Measurements from ENCODE around the gene SPATA6L.
"Not testable (repeated sequence)": the region's sequence is repeated elsewhere in the genome, so short reads cannot be mapped to it uniquely, and the experiment has no call there.

The SPATA6L gene

DNA sequence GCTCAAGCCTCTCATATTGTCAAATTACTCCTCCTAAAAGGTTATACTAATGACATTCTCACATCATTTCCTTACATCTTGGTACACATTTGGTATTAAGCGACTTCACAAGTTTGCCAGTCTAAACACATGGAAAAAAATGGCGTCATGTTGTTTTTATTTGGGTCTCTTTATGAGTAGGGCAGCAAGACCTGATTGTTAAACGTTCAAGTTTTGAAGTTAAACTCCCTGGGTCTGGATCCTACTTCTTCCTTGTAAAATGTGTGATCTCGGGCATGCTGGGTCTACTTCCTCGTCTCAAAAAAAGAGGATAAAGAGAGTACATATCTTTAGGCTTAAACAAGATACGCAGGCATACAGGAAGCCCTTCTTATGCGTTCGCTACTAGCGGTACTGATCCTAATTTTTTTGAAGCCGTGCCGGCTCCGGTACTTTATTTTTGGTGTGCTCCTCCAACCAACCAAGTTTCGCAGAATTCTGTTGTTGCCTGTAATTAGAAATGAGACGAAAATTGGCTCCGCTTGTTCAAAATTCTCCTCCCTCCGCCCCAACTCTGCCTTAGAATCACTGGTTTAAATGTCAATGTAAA, 12.5 kb upstream of the SPATA6L start:
- peak; percentile 62 for FAIRE-seq
- no peak for DNase-seq (ENCODE audit: extremely low spot score, insufficient read length, low read depth)

DNA sequence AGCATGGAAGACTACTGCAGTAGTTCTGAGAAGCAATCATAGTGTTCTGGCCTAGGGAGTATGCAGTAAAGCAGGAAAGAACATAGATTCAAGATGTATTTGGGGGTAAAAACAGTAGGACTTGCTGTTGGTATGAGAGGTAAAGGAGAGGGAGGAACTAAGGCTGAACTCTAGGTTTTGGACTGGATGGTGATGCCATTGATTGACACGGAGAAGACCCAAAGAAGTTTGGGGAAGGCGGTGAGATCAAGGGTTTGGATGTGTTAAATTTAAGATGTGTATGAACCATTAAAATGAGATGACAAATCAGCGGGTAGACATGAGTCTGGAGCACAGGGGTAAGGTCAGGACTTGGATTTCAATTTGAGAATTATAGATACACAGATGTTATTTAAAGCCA, 11.1 kb upstream of the SPATA6L start:
- no peak for FAIRE-seq
- DNase-seq (ENCODE audit: extremely low spot score, insufficient read length, low read depth): no peak

DNA sequence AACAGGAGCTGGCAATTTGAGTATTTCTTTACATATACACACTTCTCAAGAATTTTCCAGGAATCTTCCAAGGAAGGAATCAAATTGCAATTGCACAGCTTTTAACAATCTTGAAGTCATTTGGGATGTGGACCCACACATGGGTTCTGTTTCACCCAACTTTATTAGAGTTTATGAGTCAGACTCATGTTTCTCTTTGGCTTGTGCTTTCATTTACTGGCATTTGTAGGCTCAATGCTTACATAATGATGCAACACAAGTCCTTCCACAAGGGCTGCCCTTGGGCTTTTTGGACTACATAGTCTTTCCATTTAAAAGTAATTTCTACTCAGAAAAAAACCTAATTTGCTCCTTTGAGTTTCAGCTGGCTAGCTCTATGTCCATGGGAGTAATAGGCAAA, 8.5 kb upstream of the SPATA6L start:
- DNase-seq (ENCODE audit: extremely low spot score, insufficient read length, low read depth) (no peak), FAIRE-seq (no peak)

DNA sequence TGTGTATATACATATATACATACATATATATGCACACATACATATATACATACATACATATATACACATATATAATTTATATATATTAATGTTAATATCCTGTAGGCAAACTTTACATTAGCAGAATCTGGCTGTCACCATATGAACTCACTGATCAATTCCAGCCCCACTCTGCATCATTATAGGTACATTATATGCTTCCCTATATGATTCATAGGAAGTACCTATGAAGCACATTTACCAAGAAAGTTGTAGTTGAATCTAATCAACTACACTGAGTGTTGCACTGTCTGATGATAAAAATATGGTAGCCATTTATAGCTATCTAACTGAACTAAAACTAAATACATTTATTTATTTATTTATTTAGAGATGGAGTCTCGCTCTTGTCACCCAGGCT, 5.5 kb upstream of the SPATA6L start:
- DNase-seq (ENCODE audit: extremely low spot score, insufficient read length, low read depth): no peak
- no peak for FAIRE-seq

DNA sequence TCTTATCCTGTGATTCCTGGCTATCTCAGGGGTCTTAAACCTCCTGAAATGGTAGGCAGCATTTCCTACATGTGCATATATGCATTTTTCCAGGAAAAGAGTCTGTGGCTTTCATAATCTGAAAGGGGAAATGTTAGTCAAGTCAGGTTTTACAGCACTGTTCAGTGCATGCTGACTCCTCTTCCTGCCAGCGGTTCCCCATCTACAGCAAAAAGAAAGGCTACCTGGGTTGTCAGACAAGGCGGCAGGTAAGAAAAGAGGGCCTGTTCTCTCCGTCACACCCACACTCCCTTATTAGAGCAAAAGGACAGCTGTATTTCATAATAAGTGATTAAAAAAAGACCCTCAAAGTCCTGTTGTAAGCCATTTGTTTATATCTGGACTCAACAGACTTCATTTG, 4.3 kb upstream of the SPATA6L start:
- FAIRE-seq: no peak
- no peak for DNase-seq (ENCODE audit: extremely low spot score, insufficient read length, low read depth)

DNA sequence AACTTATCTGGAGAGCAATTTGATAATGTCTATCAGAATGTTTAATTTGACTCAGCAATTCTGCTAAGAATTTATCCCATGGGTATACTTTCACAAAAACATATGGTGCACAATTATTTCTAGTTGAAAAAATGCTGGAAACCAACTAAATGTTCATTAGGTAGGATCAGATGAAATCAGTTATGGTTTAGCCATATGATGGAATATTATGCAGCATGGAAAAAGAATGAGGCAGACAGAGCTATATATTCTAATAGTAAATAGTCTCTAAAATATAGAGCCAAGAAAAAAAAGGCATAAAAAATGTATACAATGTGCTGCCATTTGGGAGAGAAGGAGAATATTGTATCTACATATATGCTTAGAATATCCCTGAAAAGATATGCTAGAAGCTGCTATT, 3.6 kb upstream of the SPATA6L start:
- DNase-seq (ENCODE audit: extremely low spot score, insufficient read length, low read depth): no peak
- no peak for FAIRE-seq

DNA sequence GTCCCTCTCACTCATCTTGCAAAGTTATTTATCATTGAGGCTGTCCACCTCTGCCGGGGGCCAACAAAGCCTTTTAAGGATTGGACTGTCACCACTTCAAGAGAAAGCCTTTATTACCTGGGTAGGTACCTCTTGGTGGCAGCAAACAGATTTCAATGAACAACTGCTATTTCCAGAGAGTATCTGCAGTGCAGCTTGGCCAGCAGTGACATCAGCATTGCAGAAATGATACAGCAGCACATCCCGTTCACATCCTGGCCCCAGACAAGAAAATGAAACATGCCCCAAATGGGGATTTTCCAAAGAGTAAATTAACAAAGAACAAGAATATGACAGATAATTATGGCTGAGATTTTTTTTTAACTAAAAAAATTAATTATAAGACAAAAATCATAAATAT, 2.3 kb upstream of the SPATA6L start:
- DNase-seq (ENCODE audit: extremely low spot score, insufficient read length, low read depth) (no peak), FAIRE-seq (no peak)

DNA sequence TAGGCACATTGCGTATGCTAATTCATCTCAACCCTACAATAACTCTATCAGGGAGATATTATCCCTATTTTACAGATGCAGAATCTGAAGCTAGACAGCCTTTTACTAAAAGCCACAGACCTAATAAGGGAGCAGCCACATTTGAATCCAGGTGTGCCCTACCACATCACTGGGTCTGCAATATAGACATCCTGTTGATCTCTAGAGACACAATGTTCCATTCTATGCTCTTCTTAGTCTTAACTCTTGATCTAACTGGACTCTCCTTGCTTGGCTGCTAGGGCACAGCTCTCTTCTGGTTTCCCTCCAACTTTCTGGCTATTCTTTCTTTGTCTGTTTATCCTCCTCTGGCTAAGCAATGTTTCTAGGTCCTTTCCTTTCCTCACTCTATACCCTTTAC, 1.4 kb upstream of the SPATA6L start:
- FAIRE-seq (no peak), DNase-seq (ENCODE audit: extremely low spot score, insufficient read length, low read depth) (no peak)

DNA sequence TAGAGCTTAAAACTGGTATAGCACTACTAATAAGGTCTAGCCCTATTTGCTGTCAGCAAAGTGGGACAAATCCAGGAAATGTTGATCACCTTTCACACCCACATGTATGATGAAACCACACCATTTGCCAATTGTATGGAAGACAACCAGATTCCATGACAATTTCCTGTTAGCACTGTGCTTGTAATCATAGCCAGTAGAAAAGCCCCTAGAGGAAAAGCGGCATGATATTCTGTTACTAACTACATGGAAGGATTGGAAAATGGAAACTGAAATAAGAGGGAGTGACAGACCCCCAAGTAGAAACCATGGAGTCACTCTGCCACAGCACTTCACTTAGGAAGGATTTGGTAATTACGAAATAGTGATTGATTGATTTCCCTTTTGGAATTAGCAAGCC, 923 bp downstream of the SPATA6L start:
- no peak for FAIRE-seq
- DNase-seq (ENCODE audit: extremely low spot score, insufficient read length, low read depth): no peak

DNA sequence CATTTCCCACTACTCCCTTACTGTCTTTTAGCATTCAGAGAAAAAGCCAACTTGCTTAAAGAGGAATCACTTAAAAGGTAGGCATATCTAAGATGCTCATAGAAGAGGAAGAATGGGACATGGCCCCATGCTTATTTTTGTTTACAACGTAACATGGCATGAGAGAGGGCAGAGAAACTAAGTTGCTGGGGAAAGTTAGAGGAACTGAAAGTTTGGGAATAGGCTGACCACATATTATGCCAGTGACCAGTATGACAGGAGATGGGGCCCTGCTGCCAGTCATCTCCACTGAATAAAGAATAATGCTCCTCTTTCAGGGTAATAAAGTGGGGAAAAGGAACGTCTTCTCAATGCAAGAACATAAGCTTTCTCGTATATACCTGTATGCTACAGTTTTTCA, 2.3 kb downstream of the SPATA6L start:
- FAIRE-seq (no peak), DNase-seq (ENCODE audit: extremely low spot score, insufficient read length, low read depth) (no peak)

DNA sequence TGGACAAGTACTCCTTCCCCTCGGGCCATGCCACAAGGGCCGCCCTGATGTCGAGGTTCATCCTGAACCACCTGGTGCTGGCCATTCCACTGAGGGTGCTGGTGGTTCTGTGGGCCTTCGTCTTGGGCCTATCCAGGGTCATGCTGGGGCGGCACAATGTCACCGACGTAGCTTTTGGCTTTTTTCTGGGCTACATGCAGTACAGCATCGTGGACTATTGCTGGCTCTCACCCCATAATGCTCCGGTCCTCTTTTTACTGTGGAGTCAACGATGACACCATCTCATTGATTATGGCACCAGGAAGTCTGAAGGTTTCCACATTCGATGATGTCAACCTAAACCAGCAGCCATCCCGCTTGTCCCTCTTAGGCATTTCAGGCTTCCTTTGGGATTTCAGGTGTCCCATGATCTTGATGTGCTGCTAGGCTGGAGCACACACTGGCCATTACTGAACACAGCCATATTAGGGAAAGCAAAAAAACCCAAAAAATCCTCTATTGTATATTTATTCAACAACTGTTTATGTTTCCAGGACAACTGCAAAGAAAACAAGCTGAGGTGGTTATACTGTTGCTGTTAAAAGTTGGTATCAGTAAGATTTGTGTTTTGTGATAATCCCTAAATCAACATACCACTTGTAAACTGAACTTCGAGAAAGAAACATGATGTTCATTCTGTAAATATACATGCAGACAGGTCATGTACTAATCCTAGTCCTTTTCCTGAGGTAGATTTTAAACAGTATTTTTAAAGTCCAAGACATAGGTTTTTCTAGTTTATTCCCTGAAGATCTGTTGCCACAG, 3.1 kb downstream of the SPATA6L start:
- no peak for DNase-seq (ENCODE audit: extremely low spot score, insufficient read length, low read depth)
- peak; percentile 9 for FAIRE-seq

DNA sequence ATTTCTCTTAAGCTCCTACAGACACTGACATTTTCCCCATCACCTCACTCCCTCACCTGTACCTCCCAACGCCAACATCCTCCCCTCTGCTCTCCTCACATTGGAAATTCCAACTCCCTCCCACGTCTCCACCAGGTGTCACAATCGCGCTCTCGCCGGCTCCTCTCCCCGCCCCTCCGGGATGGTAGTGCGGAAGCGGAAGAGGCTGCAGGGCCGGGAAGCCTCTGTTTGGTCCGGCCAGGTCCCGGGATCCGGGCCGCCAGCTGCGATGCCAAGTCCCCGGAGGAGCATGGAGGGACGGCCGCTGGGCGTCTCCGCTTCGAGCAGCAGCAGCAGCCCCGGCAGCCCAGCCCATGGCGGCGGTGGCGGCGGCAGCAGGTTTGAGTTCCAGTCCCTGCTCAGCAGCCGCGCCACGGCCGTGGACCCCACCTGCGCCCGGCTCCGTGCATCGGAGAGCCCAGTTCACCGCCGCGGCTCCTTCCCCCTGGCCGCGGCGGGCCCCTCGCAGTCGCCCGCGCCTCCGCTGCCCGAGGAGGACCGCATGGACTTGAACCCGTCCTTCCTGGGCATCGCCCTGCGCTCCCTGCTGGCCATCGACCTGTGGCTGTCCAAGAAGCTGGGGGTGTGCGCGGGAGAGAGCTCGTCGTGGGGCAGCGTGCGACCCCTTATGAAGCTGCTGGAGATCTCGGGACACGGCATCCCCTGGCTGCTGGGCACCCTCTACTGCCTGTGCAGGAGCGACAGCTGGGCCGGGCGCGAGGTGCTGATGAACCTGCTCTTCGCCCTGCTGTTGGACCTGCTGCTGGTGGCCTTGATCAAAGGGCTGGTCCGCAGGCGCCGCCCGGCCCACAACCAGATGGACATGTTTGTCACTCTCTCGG, 3.9 kb downstream of the SPATA6L start, which contains the start of gene PLPP6:
Gene PLPP6 (plus strand): TSS at position 187 of the 881 bp plus-strand sequence. CDS start 82 bp downstream, at position 269.
- peak; percentile 93 for FAIRE-seq
- peak; percentile 71 for DNase-seq (ENCODE audit: extremely low spot score, insufficient read length, low read depth)

DNA sequence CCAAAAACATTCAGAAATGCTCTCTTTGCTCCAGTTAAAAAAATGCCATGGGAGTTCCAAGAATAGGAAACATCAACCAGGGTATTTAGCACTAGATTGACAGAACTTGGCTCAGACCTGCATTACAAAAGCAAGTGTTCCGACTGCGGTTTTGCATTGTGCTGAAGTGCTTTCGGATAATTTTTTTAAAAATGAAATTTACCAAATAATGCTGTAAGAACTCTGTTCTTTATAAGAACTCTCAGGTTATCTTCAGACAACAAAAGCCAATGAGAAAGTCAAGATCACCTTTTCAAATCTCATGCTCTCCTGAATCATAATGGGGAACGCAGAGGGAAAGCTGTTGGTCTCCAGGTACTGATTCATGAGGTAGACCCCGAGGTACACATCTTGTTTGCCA, 4.7 kb downstream of the SPATA6L start:
- no peak for FAIRE-seq
- DNase-seq (ENCODE audit: extremely low spot score, insufficient read length, low read depth): no peak

DNA sequence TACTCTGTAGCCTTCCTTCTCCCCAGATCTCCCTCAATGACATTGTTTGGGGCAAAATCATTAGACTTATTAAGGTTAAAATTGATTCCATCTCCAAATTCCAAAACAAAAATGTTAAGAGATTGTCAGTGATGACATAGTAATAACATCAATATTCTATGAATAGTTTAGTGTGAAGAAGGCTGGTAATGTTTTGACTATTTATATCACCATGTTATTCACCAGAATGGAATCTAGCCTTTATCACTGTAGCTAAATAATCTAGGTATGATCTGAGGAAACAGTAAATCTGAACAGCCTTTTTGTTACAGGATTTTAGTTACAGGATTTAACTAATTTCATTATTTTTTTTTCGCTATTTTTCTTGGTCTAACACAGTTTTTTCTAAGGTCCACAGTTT, 5.1 kb downstream of the SPATA6L start:
- DNase-seq (ENCODE audit: extremely low spot score, insufficient read length, low read depth) (no peak), FAIRE-seq (no peak)

DNA sequence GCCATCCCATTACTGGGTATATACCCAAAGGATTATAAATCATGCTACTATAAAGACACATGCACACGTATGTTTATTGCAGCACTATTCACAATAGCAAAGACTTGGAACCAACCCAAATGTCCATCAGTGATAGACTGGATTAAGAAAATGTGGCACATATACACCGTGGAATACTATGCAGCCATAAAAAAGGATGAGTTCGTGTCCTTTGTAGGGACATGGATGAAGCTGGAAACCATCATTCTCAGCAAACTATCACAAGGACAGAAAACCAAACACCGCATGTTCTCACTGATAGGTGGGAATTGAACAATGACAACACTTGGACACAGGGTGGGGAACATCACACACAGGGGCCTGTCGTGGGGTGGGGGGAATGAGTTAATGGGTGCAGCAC, 5.6 kb downstream of the SPATA6L start:
- FAIRE-seq; DNase-seq (ENCODE audit: extremely low spot score, insufficient read length, low read depth): not testable (repeated sequence)

DNA sequence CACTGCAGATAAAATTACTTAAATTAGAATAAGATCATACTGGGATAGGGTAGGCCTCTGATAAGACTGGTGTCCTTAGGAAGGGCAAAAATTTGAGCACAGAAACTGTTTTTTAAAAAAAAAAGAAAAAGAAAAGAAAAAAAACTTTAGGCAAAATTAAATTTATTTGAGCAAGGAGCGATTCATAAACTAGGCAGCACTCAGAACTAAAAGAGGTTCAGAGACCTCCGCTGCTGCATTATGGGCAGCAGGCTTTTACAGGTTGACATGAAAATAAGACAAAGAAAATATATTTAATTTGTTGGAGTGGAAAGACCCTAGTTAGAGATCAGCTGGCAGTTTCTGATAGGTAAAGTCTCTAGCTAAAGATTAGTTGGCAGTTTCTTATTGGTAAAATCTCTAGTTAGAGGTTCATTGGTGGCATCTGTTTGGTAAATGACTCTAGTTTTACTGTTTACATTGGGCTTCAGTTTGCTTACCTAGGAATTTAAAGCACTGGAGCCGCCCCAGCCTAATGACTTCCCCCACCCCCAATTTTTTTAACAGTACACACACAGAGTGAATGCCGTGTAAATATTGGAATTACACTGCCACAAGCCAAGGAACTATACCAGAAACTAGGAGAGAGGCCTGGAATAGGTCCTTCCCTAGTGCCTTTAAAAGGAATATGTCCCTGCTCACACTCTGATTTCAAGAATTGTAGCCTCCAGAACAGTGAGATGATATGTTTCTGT, 8.7 kb downstream of the SPATA6L start:
- DNase-seq (ENCODE audit: extremely low spot score, insufficient read length, low read depth) (no peak), FAIRE-seq (no peak)

DNA sequence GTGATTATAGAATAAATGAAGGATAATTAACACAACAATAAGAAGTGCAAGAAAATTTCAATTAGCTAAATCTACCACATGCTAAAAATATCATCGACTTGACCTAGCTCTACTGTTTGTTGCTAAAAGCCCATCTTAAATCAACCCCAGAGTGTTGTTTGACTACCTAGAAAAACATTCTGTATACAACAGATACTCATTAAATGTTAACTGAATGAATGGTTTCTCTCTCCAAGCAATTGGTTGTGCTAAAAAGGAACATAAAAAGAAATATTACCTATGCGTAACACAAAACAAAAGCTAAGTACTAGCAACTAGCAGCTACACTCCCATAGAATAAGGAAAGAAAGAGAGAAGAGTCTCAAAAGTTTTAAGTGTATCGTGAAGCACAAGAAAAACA, 9.7 kb downstream of the SPATA6L start:
- FAIRE-seq: no peak
- no peak for DNase-seq (ENCODE audit: extremely low spot score, insufficient read length, low read depth)

DNA sequence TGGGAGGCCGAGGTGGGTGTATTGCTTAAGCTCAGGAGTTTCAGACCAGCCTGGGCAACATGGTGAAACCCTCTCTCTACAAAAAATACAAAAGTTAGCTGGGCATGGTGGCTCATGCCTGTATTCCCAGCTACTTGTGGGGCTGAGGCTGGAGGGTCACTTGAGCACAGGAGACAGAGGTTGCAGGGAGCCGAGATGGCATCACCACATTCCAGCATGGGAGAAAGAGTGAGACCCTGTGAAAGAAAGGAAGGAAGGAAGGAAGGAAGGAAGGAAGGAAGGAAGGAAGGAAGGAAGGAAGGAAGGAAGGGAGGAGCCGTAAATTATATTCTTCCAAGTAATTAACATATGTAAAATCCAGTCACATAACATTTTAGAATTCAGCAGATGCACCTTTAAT, 10.1 kb downstream of the SPATA6L start:
- DNase-seq (ENCODE audit: extremely low spot score, insufficient read length, low read depth); FAIRE-seq: not testable (repeated sequence)

DNA sequence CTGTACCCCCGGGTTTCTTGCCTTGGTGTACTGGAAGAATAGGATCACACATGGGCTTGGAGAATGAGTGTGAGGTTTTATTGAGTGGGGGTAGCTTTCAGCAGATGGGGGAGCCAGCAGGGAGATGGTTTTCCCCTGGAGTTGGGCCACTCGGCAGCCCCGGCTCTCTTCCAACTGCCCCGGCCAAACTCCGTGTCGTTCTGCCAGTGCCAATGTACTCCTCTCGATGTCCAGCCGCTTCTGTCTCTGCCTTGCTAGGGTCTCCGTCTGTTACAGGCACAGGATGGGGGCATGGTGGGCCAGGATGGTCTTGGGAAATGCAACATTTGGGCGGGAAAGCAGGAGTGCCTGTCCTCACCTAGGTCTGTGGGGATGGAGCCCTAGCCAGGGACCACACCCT, 11.7 kb downstream of the SPATA6L start:
- FAIRE-seq (no peak), DNase-seq (ENCODE audit: extremely low spot score, insufficient read length, low read depth) (no peak)

DNA sequence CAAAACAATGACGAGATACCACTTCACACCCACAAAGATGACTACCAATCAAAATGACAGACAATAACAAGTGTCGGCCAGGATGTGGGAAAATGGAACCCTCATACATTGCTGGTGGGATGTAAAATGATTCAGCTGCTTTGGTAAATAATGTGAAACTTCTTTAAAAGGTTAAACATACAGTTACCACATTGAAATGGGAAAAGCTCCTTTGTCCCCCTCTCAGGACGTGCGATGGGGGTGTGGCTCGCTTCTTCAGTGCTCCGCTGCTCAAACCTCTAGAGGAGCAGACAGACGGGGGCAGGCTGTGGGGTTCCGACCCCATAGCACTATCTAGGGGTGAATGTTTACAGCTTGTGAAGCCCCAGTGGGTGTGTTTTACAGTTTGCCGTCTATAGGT, 12.2 kb downstream of the SPATA6L start:
- DNase-seq (ENCODE audit: extremely low spot score, insufficient read length, low read depth) (no peak), FAIRE-seq (no peak)

All from GM18507 (cell line).